Fibroblast of peridontal ligament (primary cell): ENCODE data around the gene TMPRSS5.

Experiments used
- DNase-seq: peaks from one replicate; pipeline ENCODE4 v3.0.0-alpha.2; 2010; ENCODE audit errors: extremely low read depth

The TMPRSS5 gene

DNA sequence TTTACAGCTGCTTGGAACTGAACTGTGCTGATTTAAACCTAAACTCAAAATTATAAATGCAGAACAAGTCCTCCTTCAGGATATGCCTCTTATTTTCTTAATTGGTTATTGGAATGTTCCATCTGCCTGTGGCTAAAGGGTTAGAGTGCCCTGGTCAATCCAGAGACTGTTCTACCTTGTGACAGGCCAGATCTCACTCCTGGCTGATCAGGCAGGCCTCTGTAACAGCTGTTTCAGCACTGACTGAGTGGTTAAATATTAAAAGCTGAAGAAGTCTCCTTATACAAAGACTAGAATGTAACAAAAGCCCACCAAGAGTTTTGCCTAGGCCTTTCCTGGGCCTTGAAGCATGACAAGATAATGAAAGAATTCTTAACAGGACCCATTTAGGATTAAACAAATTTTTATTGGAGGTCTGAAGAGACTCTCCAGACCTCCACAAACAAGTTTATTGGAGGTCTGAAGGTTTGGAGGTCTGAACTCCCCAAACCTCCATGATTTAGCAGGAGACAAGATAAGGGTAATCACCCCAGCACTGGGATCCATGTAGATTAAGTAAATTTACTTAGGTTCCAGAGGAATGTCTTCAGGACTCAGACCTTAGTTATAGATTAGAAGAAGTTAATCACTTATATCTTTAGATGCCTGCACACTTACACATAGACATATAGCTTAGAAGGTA is 35.8 kb downstream of the TMPRSS5 start:
- no peak for DNase-seq

DNA sequence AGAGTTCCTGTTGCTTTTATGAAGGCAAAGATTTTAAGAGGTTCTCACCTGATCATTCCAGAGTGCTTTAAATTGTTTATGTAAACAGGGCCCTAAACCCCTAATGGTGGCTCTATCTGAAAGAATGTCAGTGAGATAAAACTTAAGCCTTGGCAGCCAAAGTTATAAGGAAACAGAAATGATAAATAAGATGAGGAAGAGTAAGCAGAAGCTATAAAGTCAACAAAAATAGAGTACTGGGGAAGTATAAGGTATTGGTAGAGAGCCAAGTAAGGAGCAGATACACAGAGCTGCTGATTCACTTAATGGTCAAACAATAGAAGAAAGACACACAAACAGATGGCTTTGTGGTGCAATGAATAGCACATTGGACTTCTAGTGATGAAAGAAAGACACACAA is 37.9 kb downstream of the TMPRSS5 start:
- no peak for DNase-seq

GRCh38 chr11:113667801-113668200 is 38.3 kb downstream of the TMPRSS5 start:
- DNase-seq = no peak

- DNase-seq = no peak
These were observed 39.5 kb downstream of the TMPRSS5 start for GRCh38 chr11:113666584-113666983.

DNA sequence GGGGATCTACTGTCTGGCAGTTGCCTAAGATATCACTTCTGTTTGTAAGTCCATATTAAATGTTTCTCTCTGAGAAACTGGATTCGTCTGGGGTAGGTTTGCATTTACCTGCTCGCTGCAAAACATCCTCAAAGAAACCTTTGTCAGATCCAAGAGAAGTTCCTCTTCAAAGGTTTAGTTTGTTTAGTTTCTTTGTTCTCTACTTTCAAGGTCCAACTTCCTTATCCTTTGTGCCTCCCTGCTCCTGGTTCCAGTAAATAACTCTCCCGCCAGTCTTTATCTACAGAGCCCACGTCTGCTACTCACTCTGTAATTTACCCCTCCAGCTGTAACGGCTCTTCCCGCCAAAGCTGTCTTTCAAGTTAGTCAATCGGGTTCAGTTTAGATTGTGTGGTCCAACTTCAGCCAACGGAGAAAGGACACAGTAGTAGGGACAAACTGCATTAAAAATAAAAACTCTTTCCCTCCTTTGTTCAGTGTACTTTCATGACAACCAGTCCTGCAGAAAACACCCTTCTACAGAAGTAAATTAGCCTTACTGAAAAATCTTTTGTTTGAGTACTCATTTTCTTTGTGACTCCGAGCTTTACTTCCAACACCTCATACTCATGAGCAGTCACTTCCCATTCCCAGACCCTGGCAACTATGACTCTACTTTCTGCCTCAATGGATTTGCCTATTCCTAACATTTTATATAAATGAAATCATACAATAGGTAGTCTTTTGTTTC is 41.0 kb downstream of the TMPRSS5 start:
- DNase-seq = no peak

DNA sequence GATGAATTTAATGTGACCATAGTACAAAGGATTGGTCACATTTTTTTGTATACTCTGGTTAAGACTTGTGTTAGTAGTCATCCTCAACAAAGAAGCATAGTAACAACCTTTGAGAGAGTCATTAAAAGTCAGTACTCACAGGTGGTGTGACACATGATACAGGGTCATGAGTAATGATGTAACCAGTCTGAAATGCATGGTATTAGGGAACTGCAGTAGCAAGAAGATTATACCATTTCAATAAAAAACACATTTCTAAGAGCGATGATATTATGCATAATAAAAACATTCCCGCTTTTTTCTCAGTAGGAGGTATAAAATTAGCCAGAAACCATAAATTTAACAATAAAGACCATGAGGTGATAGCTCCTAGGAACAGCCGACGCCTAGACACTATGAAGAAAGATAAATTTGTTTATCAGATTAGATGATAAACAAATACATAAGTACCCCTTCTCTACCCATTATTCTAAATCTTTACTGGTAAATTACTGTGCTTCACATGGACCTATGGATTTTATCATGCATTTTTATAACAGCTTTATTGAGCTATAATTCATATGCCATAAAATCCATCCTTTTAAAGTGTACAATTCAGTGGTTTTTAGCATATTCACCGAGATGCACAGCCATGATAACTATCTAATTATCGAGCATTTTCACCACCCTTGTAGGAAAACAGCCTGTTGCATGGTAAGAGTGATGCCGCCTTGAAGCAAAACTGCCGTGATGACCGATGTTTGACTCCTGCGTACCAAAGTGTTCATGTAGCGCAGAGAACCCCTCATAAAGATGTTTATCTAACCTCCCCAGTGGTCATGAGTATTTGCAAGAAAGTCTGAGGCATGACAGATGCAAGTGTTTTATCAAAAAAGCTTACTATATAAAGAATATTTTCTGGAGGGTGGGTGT is 41.8 kb downstream of the TMPRSS5 start:
- no peak for DNase-seq

DNA sequence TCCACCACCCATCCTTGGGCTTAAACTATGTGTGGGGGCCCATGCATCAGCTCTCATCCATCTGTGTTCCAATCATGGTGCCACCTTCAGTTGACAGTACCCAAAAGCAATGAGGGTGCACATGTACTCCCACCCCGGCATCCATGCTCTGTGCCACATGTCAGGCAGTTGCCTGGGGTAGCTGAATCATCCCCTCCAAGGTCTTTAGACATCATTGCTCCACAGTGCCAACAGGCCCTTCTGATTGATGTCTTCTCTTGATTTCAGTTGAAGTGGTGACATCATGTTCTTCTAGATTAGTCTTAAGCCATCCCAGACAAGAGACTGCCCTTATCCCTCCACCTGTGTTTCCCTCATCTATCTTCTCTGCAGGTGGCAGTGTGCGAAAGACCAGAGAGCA is 42.5 kb downstream of the TMPRSS5 start:
- DNase-seq = no peak

DNA sequence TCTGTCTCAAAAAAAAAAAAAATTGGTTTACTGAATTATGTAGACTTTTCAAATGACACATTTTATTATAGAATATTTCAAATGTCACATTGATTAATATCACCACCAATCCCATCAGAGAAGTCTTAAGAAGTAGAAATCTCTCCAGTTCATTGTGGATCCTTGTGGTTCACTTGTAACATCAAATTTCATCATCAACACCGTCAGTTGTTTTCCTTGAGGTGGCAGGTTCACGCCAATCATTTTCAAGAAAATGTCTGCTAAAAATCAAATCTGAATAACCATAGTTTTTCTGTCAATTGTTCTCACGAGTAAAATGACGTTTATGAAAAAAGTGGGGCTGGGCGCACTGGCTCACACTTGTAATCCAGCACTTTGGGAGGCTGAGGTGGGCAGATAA is 50.3 kb downstream of the TMPRSS5 start:
- no peak for DNase-seq

- no peak for DNase-seq
These were observed 55.1 kb downstream of the TMPRSS5 start for GRCh38 chr11:113651023-113651422.

DNA sequence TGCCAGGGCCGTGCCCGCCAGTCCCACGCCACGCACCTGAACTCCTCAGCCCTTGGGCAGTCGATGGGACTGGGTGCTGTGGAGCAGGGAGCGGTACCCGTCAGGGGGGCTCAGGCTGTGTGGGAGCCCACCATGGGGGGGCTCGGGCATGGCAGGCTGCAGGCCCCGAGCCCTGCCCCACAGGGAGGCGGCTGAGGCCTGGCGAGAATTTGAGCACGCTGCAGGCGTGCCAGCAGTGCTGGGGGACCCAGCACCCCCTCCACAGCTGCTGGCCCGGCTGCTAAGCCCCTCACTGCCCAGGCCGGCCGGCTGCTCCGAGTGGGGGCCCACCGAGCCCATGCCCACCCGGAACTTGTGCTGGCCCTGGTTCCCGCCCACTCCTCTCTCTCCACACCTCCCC is 56.8 kb downstream of the TMPRSS5 start:
- DNase-seq = no peak

GRCh38 chr11:113647856-113648255 is 58.3 kb downstream of the TMPRSS5 start:
- DNase-seq = no peak

- no peak for DNase-seq
These were observed 59.0 kb downstream of the TMPRSS5 start for GRCh38 chr11:113647108-113647507.

DNA sequence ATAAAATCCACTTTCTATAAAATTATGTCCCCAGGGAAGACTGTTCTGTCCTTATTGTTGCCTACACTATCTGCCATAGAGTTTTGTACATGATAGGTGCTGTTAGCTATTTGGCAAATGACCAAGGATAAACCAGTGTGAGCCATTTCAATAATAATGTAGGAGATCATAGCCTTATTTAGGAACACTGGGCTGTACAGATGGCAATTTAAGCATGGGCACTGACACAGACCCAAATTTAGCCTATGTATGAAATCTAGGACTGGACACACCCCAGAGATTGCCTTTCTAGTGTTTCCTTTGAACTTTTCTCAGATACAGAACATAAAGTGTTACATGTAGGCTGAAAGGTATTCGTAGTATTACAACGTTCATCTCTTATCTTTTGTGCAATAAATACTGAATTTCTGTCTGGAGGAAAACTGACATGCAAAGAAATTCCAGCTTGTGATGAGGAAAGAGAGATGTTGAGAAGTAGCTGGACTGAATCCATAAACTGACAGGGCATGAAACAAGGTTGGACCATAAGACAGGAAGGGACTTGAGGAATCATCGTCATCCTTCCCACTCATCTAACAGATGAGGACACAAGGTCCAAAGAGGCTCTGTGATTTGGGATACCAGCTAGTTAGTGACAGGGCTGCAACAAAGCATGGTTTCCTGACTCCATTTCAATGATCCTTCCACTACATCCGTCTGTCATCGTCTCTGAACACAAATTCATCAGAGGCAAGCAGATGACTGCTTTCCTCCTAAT is 60.3 kb downstream of the TMPRSS5 start:
- DNase-seq = no peak

DNA sequence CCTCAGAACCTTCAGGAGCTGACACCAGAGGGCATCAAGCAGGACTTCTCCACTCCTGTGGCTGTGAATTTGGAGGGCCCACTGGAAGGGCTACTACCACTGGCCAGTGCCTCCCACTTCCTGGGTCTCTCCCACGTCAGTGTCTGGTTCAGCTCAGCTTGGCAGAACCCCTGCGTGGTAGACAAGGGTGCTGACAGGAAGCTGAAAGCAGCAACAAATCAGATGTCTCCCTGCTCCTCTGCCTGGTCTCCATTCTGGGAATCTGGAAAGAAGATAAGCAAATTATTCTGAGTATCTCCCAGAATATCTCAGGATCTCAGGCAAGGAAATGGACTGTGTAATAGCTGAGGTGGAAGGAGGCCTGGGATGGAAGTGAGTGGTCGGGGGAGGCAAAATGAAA is 61.5 kb downstream of the TMPRSS5 start:
- DNase-seq = no peak

- DNase-seq = no peak
These were observed 62.4 kb downstream of the TMPRSS5 start for GRCh38 chr11:113643701-113644100.

DNA sequence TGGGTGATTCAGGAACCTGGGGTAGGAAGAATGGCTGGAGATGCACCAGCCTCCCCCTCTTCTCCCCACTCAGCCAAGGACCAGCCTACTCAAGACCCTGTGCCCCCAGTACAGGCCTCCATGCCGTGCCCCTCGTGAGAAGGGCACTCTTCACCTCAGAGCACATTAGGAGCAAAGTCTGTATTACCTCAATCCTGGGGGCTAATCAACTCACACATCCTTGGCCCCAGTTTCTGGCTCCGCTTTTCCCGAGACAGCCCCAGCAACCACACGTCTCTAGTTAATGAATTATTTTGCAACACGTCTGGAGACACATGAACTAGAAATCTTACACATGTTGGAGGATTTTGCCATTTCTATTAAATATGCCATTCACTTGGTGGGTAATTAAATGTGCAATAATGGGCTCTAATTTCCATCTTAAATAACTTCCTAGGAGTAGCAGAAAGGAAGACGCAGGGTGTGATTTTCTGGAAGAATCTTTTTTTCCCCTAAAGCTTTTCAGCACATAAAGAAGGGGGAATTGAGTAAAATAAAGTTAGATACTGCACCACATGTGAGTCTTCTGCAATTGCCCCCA is 63.0 kb downstream of the TMPRSS5 start:
- no peak for DNase-seq

- DNase-seq = no peak
These were observed 64.0 kb downstream of the TMPRSS5 start for GRCh38 chr11:113642090-113642489.

- no peak for DNase-seq
These were observed 67.7 kb downstream of the TMPRSS5 start for GRCh38 chr11:113638376-113638775.

DNA sequence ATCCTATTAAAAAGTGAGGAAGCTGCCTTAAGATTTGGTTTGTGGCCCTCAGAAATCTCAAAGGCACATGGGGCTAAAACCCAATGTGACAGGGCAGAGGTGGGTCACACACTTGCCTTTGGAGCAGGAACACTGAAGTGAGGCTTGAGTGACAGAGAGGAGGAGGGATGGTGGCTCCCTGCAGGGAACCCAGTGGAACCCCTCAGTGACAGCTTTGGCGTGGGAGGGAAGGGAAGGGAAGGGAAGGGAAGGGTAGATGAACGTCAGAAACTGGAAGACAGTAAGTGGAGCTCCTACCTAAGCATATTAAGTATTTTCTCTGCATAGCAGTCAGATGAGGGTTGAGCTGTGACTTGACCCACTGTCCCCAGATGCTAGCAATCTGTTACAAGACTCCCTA is 68.5 kb downstream of the TMPRSS5 start:
- no peak for DNase-seq
